ENCODE data around the gene SKI. TPM values are rescaled to one million over a fixed set of nuclear protein-coding genes. Genes with fewer than 3 reads are reported as not detected.

Gene SKI
- total and polyA plus RNA-seq, 2 of the 8 experiments (the other 6 are each of a cell fraction or from before 2014, with no cell fraction given), result 8.3 to 87.6 TPM

DNA sequence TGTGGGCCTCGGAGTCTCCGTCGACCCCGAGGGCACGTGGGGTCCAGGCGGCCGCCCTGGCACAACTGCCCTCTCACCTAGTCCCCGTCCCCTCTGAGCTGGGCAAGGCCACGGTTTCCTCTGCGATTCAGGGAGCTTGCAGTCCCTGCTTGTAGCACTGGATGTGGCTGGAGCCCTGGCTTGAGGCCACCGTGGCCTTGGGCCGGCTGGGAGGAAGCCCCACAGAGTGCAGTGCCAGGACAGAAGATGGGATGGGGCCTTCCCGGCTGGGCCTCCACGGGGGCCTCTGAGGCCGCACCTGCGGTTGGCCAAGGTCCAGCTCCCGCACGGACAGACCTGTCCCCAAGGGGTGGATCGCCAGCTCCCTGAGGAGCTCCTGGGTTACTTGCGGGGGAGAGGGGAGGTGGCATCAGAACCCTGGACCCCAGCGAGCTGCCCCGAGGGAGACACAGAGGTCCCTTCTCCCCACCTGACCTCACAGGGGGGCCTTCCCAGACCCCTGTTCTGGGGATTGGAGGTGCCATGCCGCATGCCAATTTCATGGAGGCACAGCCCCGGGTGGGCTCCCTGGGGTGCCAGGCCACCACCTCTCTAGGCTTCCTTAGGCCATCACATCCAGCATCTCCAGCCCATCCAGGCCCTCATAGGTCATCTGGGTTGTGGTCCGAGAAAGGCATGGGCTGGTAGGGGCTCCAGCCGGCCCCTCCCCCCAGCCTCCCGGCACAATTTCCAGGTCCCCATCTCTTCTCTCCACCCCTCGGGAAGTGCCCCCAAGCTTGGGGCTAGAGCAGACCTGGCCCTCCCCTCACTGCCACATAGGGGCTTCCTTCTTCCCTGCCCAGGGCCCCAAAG lies 82.4 kb downstream of the SKI start:
- Histone ChIP-seq H3K4ac (replicated peaks; ENCODE audit: insufficient read length, low read depth, low read length) (no peak overlapping the region), H4K20me1 (replicated peaks in 1 of 2; ENCODE audit: control insufficient read depth in 1 of 2, insufficient read depth in 2 of 2, low read length in 2 of 2) (peaks cover 2 to 5% of the 10 kb centered on the region in 2 experiments), H3K4me3 (ENCODE audit: extremely low read depth in 1 of 4, insufficient read depth in 2 of 4, low read depth in 3 of 4, low read length in 4 of 4) (no peak overlapping the region), H2BK15ac (ENCODE audit: low read length) (no peak overlapping the region), H2BK12ac (ENCODE audit: low read depth, low read length) (0 out of 2 replicates have a peak overlapping the region, but pooled peaks have one; percentile 33), H3K36me3 (ENCODE audit: control insufficient read depth in 2 of 4, insufficient read depth in 4 of 4, low read length in 3 of 4) (peaks cover 6 to 27% (median 19%) of the 10 kb centered on the region in 4 experiments; a peak in 5 of 8 replicates), H4K91ac (replicated peaks; ENCODE audit: insufficient read length, low read length) (no peak overlapping the region), H3K9me3 (ENCODE audit: insufficient read depth in 2 of 2, low read depth in 1 of 2, low read length in 1 of 2) (no peaks in the 10 kb centered on the region), H2AK5ac (ENCODE audit: low read depth, low read length) (peak overlapping the region; percentile 72; the same call in 1 of the 2 replicates), H3K27me3 (replicated peaks in 1 of 4; ENCODE audit: control insufficient read depth in 3 of 4, extremely low read depth in 1 of 4, insufficient read depth in 3 of 4, low read length in 3 of 4) (no peaks in the 10 kb centered on the region), H3K23me2 (ENCODE audit: low read depth, low read length) (no peaks in the 10 kb centered on the region; the same call in 1 of the 2 replicates), H3K4me1 (replicated peaks in 1 of 4; ENCODE audit: control insufficient read depth in 3 of 4, insufficient read depth in 4 of 4, low read length in 3 of 4) (peaks cover 4 to 30% (median 20%) of the 10 kb centered on the region in 4 experiments), H2AFZ (ENCODE audit: low read length) (no peak overlapping the region), H4K5ac (ENCODE audit: insufficient read length, low read depth, low read length) (no peak overlapping the region), H3K14ac (ENCODE audit: insufficient read length) (no peak overlapping the region), H2BK20ac (ENCODE audit: low read length) (no peak overlapping the region), H3K79me2 (ENCODE audit: control insufficient read depth in 1 of 2, insufficient read depth in 2 of 2, low read length in 2 of 2) (no peaks in the 10 kb centered on the region), H2BK5ac (ENCODE audit: low read depth, low read length) (no peak overlapping the region; the same call in none of the 2 replicates), H3K4me2 (ENCODE audit: insufficient read depth in 1 of 2, low read depth in 2 of 2, low read length in 2 of 2) (no peak overlapping the region), H2BK120ac (replicated peaks; ENCODE audit: low read depth, low read length) (no peak overlapping the region), H3K79me1 (ENCODE audit: low read depth, low read length) (peaks cover 3% of the 10 kb centered on the region; the same call in 1 of the 2 replicates), H3K23ac (ENCODE audit: insufficient read length) (no peak overlapping the region), H3K9ac (replicated peaks in 1 of 4; ENCODE audit: extremely low read depth in 1 of 4, low read depth in 3 of 4, low read length in 3 of 4) (no peak overlapping the region), H3K18ac (ENCODE audit: extremely low read depth, low read length) (peak overlapping the region; percentile 71; the same call in 1 of the 2 replicates), H4K8ac (ENCODE audit: extremely low read depth, insufficient read depth, low read length) (no peak overlapping the region), H3K56ac (replicated peaks; ENCODE audit: insufficient read length, low read depth, low read length) (no peak overlapping the region), H3K27ac (ENCODE audit: low read depth, low read length) (no peak overlapping the region)
- WGBS, 2 experiments (ENCODE audit: extremely low coverage in 1 of 2, insufficient coverage in 1 of 2, insufficient read length in 1 of 2, insufficient replicate concordance in 2 of 2, low coverage in 1 of 2, low lambda C conversion rate in 2 of 2, missing lambda C conversion rate in 1 of 2), result 88% methylated on average over 26 of the region's 28 CpGs; no CpG with 5 or more reads in 1 of the 2 experiments
- TF ChIP-seq POLR2AphosphoS5 (IDR thresholded peaks at IDR 0.05; ENCODE audit: low read depth, low read length), result peak; percentile 32; the same call in 1 of the 2 replicates
- TF ChIP-seq ASH2L (IDR thresholded peaks at IDR 0.05; ENCODE audit: low read length), result no peak
- TF ChIP-seq SIX5 (IDR thresholded peaks at IDR 0.05; ENCODE audit: low read depth, low read length), result no peak
- POLR2A ChIA-PET (ENCODE audit: partially characterized antibody), result interaction anchor here (0.7 to 2.0 kb wide), 4 partner anchors 39 to 106 kb away, joined by 3 to 5 read pairs (median 4); no protein-coding TSS in a partner anchor
- CTCF ChIA-PET (ENCODE audit: partially characterized antibody), result interaction anchor here (0.7 to 4.1 kb wide), 14 partner anchors 11 to 1142 kb away, joined by 3 to 23 read pairs (median 4); partner anchors contain the start of gene FAAP20
- DNase-seq (ENCODE audit: low read depth in 1 of 2, low spot score in 2 of 2), result no peak
- no peak for FAIRE-seq

All from H1 (cell line).